WTC11 (cell line): Measurements from ENCODE around the gene RANBP9. TPM values are rescaled to one million over a fixed set of nuclear protein-coding genes. Genes with fewer than 3 reads are reported as not detected.

Experiments
- ATAC-seq: fragments of 200-7000 bp; cut with Tn5 transposase; 2 replicates; pipeline ENCODE4 v1.10.0; 2021; ENCODE audit warnings: mild to moderate bottlenecking, moderate library complexity
- CTCF ChIA-PET: fragments of 300-600 bp; sonication (Branson Sonifier 250); formaldehyde crosslinking; loops from one replicate; lab custom pipeline; 2021; ENCODE audit warnings: antibody characterized with exemption; lab: Charles Lee
- POLR2A ChIA-PET: fragments of 350-600 bp; sonication (Branson Sonifier 250); formaldehyde crosslinking; loops from one replicate; lab custom pipeline; 2021; ENCODE audit warnings: antibody characterized with exemption; lab: Charles Lee
- DNase-seq: peaks from one replicate; pipeline ENCODE4 v3.0.0; 2021; ENCODE audit warnings: low spot score
- H3K27ac Mint-ChIP-seq: 2 replicates; pipeline ENCODE4 v1.8.0; 2021; ENCODE audit warnings: mixed read lengths
- H3K27me3 Mint-ChIP-seq: 2 replicates; pipeline ENCODE4 v1.8.0; 2021; ENCODE audit warnings: low read depth, mild to moderate bottlenecking, moderate library complexity, mixed read lengths
- H3K36me3 Mint-ChIP-seq: 2 replicates; pipeline ENCODE4 v1.8.0; 2021; ENCODE audit warnings: mixed read lengths
- H3K4me1 Mint-ChIP-seq: 2 replicates; pipeline ENCODE4 v1.8.0; 2022; ENCODE audit warnings: mixed read lengths
- H3K4me3 Mint-ChIP-seq: 2 replicates; pipeline ENCODE4 v1.8.0; 2021; ENCODE audit warnings: mild to moderate bottlenecking, moderate library complexity, mixed read lengths
- H3K9me3 Mint-ChIP-seq: 2 replicates; pipeline ENCODE4 v1.8.0; 2021; ENCODE audit warnings: mixed read lengths
- ELF4 ChIP-seq: sonication (generic); formaldehyde crosslinking; IDR thresholded peaks from 2 replicates; pipeline ENCODE4 v1.8.1; 2022; ENCODE audit warnings: low read depth, mild to moderate bottlenecking, moderate library complexity, missing genetic modification reagents
- EMX1 ChIP-seq: fragments of 250-450 bp; sonication (Bioruptor Pico); IDR thresholded peaks from 2 replicates; pipeline ENCODE4 v1.8.0; 2021; ENCODE audit warnings: mild to moderate bottlenecking
- ERG ChIP-seq: fragments of 250-450 bp; sonication (Bioruptor Pico); IDR thresholded peaks from 2 replicates; pipeline ENCODE4 v1.8.0; 2021; ENCODE audit warnings: mild to moderate bottlenecking
- FOXJ3 ChIP-seq: sonication (generic); formaldehyde crosslinking; IDR thresholded peaks from 2 replicates; pipeline ENCODE4 v1.9.0; 2021; ENCODE audit warnings: missing genetic modification reagents, mild to moderate bottlenecking, borderline replicate concordance
- GRHL2 ChIP-seq: fragments of 250-450 bp; sonication (Bioruptor Pico); IDR thresholded peaks from 2 replicates; pipeline ENCODE4 v1.8.0; 2022; ENCODE audit warnings: mild to moderate bottlenecking, moderate library complexity; ENCODE audit not compliant: insufficient replicate concordance, severe bottlenecking
- MXD4 ChIP-seq: fragments of 250-450 bp; sonication (Bioruptor Pico); IDR thresholded peaks from 2 replicates; pipeline ENCODE4 v1.8.0; 2021; ENCODE audit warnings: mild to moderate bottlenecking, moderate library complexity, borderline replicate concordance
- NR1H2 ChIP-seq: sonication (generic); formaldehyde crosslinking; IDR thresholded peaks from 2 replicates; pipeline ENCODE4 v1.9.0; 2021; ENCODE audit warnings: mild to moderate bottlenecking, moderate library complexity, missing genetic modification reagents
- RELA ChIP-seq: sonication (generic); formaldehyde crosslinking; IDR thresholded peaks from 2 replicates; pipeline ENCODE4 v1.8.1; 2022; ENCODE audit warnings: missing genetic modification reagents, mild to moderate bottlenecking, borderline replicate concordance
- SOX15 ChIP-seq: fragments of 250-450 bp; sonication (Bioruptor Pico); IDR thresholded peaks from 2 replicates; pipeline ENCODE4 v1.9.0; 2021; ENCODE audit warnings: mild to moderate bottlenecking
- USF2 ChIP-seq: sonication (generic); formaldehyde crosslinking; IDR thresholded peaks from 2 replicates; pipeline ENCODE4 v1.8.1; 2023; ENCODE audit warnings: mild to moderate bottlenecking, missing genetic modification reagents, moderate library complexity
- ZBTB21 ChIP-seq: sonication (generic); formaldehyde crosslinking; IDR thresholded peaks from 2 replicates; pipeline ENCODE4 v1.8.1; 2023; ENCODE audit warnings: mild to moderate bottlenecking, missing genetic modification reagents, borderline replicate concordance
- total RNA-seq: library from RNA; stranded (reverse); gene quantifications from 3 replicates; pipeline ENCODE4 v1.2.3, GENCODE V29; 2021
- TF ChIP-seq, protein P1 (sequence below): sonication (generic); formaldehyde crosslinking; IDR thresholded peaks from 2 replicates; pipeline ENCODE4 v1.8.1; 2023; ENCODE audit warnings: mild to moderate bottlenecking, missing genetic modification reagents, moderate library complexity
- TF ChIP-seq, protein P2 (sequence below): sonication (generic); formaldehyde crosslinking; IDR thresholded peaks from 2 replicates; pipeline ENCODE4 v1.8.0; 2022; ENCODE audit warnings: mild to moderate bottlenecking, missing genetic modification reagents
- TF ChIP-seq, protein P3 (sequence below): sonication (generic); formaldehyde crosslinking; IDR thresholded peaks from 2 replicates; pipeline ENCODE4 v1.8.1; 2022; ENCODE audit warnings: mild to moderate bottlenecking, missing genetic modification reagents, moderate library complexity, borderline replicate concordance
- TF ChIP-seq, protein P4 (sequence below): fragments of 250-450 bp; sonication (Bioruptor Pico); IDR thresholded peaks from 2 replicates; pipeline ENCODE4 v1.9.0; 2021; ENCODE audit warnings: mild to moderate bottlenecking

The RANBP9 gene
- total RNA-seq, 1 experiment from 2014 or later = 33.4 TPM

- DNase-seq = no peak
- TF ChIP-seq RELA (no peak), SOX15 (CRISPR knock-in tag) (no peak), USF2 (CRISPR knock-in tag) (no peak), ERG (CRISPR knock-in tag) (no peak), FOXJ3 (no peak)
- TF ChIP-seq, protein P1, sequence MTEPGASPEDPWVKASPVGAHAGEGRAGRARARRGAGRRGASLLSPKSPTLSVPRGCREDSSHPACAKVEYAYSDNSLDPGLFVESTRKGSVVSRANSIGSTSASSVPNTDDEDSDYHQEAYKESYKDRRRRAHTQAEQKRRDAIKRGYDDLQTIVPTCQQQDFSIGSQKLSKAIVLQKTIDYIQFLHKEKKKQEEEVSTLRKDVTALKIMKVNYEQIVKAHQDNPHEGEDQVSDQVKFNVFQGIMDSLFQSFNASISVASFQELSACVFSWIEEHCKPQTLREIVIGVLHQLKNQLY = no peak
- TF ChIP-seq, protein P2, sequence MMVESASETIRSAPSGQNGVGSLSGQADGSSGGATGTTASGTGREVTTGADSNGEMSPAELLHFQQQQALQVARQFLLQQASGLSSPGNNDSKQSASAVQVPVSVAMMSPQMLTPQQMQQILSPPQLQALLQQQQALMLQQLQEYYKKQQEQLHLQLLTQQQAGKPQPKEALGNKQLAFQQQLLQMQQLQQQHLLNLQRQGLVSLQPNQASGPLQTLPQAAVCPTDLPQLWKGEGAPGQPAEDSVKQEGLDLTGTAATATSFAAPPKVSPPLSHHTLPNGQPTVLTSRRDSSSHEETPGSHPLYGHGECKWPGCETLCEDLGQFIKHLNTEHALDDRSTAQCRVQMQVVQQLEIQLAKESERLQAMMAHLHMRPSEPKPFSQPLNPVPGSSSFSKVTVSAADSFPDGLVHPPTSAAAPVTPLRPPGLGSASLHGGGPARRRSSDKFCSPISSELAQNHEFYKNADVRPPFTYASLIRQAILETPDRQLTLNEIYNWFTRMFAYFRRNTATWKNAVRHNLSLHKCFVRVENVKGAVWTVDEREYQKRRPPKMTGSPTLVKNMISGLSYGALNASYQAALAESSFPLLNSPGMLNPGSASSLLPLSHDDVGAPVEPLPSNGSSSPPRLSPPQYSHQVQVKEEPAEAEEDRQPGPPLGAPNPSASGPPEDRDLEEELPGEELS (CRISPR knock-in tag) = no peak
- TF ChIP-seq, protein P3, sequence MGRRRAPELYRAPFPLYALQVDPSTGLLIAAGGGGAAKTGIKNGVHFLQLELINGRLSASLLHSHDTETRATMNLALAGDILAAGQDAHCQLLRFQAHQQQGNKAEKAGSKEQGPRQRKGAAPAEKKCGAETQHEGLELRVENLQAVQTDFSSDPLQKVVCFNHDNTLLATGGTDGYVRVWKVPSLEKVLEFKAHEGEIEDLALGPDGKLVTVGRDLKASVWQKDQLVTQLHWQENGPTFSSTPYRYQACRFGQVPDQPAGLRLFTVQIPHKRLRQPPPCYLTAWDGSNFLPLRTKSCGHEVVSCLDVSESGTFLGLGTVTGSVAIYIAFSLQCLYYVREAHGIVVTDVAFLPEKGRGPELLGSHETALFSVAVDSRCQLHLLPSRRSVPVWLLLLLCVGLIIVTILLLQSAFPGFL (CRISPR knock-in tag) = no peak
- Mint-ChIP-seq H3K27ac (peak overlapping the region; percentile 14; the same call in 1 of the 2 replicates), H3K36me3 (peaks cover 9% of the 10 kb centered on the region), H3K4me3 (no peak overlapping the region), H3K4me1 (no peaks in the 10 kb centered on the region), H3K27me3 (no peaks in the 10 kb centered on the region), H3K9me3 (no peaks in the 10 kb centered on the region)
- ChIA-PET CTCF (interaction anchor here (2.0 kb wide), 1 partner anchor 25 kb away, joined by 6 read pairs; no protein-coding TSS in a partner anchor), POLR2A (no interaction called here)
- ATAC-seq = no peak
These were observed 62.2 kb downstream of the RANBP9 start for GRCh38 chr6:13649393-13649792.

GRCh38 chr6:13648850-13649249, 62.8 kb downstream of the RANBP9 start:
- peaks cover 9% of the 10 kb centered on the region for H3K36me3 Mint-ChIP-seq
- H3K27ac Mint-ChIP-seq = no peak overlapping the region
- DNase-seq = no peak
- no peak for ATAC-seq
- TF ChIP-seq ELF4 (CRISPR knock-in tag) = no peak
- no peak for TF ChIP-seq EMX1 (CRISPR knock-in tag)
- TF ChIP-seq, protein P2 (CRISPR knock-in tag) = no peak
- no peak for TF ChIP-seq ZBTB21 (CRISPR knock-in tag)
- TF ChIP-seq GRHL2 = no peak
- TF ChIP-seq MXD4 (CRISPR knock-in tag) = no peak
- TF ChIP-seq, protein P3 (CRISPR knock-in tag) = no peak
- TF ChIP-seq, protein P4, sequence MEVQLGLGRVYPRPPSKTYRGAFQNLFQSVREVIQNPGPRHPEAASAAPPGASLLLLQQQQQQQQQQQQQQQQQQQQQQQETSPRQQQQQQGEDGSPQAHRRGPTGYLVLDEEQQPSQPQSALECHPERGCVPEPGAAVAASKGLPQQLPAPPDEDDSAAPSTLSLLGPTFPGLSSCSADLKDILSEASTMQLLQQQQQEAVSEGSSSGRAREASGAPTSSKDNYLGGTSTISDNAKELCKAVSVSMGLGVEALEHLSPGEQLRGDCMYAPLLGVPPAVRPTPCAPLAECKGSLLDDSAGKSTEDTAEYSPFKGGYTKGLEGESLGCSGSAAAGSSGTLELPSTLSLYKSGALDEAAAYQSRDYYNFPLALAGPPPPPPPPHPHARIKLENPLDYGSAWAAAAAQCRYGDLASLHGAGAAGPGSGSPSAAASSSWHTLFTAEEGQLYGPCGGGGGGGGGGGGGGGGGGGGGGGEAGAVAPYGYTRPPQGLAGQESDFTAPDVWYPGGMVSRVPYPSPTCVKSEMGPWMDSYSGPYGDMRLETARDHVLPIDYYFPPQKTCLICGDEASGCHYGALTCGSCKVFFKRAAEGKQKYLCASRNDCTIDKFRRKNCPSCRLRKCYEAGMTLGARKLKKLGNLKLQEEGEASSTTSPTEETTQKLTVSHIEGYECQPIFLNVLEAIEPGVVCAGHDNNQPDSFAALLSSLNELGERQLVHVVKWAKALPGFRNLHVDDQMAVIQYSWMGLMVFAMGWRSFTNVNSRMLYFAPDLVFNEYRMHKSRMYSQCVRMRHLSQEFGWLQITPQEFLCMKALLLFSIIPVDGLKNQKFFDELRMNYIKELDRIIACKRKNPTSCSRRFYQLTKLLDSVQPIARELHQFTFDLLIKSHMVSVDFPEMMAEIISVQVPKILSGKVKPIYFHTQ (CRISPR knock-in tag) = no peak
- TF ChIP-seq NR1H2 = no peak
- H3K4me3 Mint-ChIP-seq = no peak overlapping the region
- no peaks in the 10 kb centered on the region for H3K27me3 Mint-ChIP-seq
- H3K4me1 Mint-ChIP-seq = no peaks in the 10 kb centered on the region
- ChIA-PET POLR2A (no interaction called here), CTCF (interaction anchor here (2.0 kb wide), 1 partner anchor 24 kb away, joined by 6 read pairs; no protein-coding TSS in a partner anchor)
- no peaks in the 10 kb centered on the region for H3K9me3 Mint-ChIP-seq
